ENCODE measurements around the gene WNK2. TPM values are rescaled to one million over a fixed set of nuclear protein-coding genes. Genes with fewer than 3 reads are reported as not detected.

Gene WNK2
- total RNA-seq, 1 experiment from 2014 or later: 69.4 TPM

DNA sequence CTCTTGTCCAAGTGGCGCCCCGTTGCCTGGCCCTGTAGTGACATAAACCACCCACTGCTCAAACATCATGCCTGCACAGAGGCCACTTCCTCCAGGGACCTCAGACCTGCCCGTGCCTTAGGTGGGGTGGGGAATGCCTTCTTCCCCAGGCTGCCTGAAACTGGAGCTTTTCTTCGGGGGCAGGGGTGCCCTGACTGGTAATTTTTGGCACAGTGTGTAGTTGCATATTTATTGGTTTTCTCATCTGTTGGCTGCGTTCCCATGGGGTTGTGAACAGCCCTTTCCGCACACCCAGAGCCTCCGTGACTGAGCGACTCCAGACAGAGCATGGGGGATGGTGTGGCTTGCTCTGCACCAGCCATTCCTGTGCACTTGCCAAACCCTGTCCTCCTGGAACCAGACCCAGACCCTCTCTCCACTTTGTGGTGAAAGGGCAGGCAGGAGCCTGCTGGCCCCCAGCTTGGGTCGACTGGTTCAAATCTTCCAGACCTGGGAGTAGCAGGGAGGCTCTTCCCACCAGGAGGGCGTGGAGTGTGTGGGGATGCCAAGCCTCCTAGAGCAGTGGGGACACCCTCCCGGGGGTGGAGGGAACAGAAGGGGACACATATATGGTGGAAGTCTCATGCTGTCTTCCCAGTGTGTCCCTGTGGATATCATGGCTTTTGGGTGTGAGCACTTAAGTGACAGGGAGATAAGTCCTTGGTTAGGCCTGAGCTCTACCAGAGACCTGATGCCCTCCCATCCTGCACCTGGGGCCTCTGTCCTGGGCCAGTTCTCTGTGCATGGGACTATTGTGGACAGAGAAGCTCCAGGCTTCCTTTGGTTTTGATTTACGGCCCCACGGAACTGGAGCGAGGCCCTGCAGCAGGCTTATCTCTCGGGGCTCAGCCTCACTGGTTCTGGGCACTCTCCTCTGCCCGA is 39.6 kb downstream of the WNK2 start:
- Histone ChIP-seq H2BK15ac (ENCODE audit: low read depth, low read length) (no peak overlapping the region), H3K14ac (ENCODE audit: insufficient read depth, low read length) (no peak overlapping the region; the same call in 1 of the 2 replicates), H4K91ac (ENCODE audit: insufficient read length, low read depth, low read length) (no peak overlapping the region), H4K20me1 (ENCODE audit: control insufficient read depth, insufficient read depth, insufficient read length) (no peaks in the 10 kb centered on the region), H3K79me1 (ENCODE audit: insufficient read depth, low read depth, low read length, poor library complexity, severe bottlenecking) (no peaks in the 10 kb centered on the region), H3K4ac (ENCODE audit: low read depth, low read length) (no peak overlapping the region), H3K4me2 (ENCODE audit: insufficient read depth, insufficient read length, low read length) (no peak overlapping the region), H3K23ac (ENCODE audit: insufficient read length, low read depth, low read length) (no peak overlapping the region), H3K9ac (ENCODE audit: extremely low read depth, insufficient read length, low read length) (no peak overlapping the region), H2AK5ac (ENCODE audit: insufficient read length, low read length) (no peak overlapping the region), H3K56ac (ENCODE audit: insufficient read length, low read depth, low read length) (no peak overlapping the region), H4K8ac (replicated peaks; ENCODE audit: insufficient read length, low read depth, low read length) (no peak overlapping the region), H3K27ac (ENCODE audit: insufficient read length, low read depth, low read length) (no peak overlapping the region), H3K18ac (ENCODE audit: insufficient read length, low read depth, low read length) (no peak overlapping the region), H3K9me3 (ENCODE audit: control insufficient read depth, low read depth, low read length) (no peaks in the 10 kb centered on the region), H4K5ac (ENCODE audit: insufficient read length, low read depth, low read length) (no peak overlapping the region), H3K79me2 (ENCODE audit: insufficient read depth, low read length) (no peaks in the 10 kb centered on the region), H2BK20ac (ENCODE audit: low read depth, low read length, poor library complexity, severe bottlenecking) (no peak overlapping the region), H2BK120ac (ENCODE audit: low read depth, low read length, poor library complexity, severe bottlenecking) (no peak overlapping the region), H3K23me2 (ENCODE audit: insufficient read length, low read depth, low read length, poor library complexity, severe bottlenecking) (no peaks in the 10 kb centered on the region), H3K4me1 (ENCODE audit: insufficient read depth, low read length) (peaks cover 3% of the 10 kb centered on the region; the same call in 1 of the 2 replicates), H3K27me3 (ENCODE audit: insufficient read depth, low read length) (no peaks in the 10 kb centered on the region), H2BK5ac (ENCODE audit: insufficient read length, low read length) (no peak overlapping the region), H2BK12ac (ENCODE audit: insufficient read length, low read depth, low read length) (no peak overlapping the region), H2AFZ (ENCODE audit: low read length) (no peak overlapping the region), H3T11ph (ENCODE audit: low read length) (no peak overlapping the region)
- WGBS (ENCODE audit: extremely low coverage, insufficient read length, low lambda C conversion rate): no CpG with 5 or more reads among the region's 16 CpGs
- Mint-ChIP-seq H3K36me3 (ENCODE audit: insufficient read depth in 1 of 3, low read depth in 3 of 3) (peaks cover 0 to 2% (median 0%) of the 10 kb centered on the region in 3 experiments; a peak in 1 of 7 replicates), H3K4me3 (no peak overlapping the region), H3K27me3 (ENCODE audit: low read depth) (no peaks in the 10 kb centered on the region), H3K27ac (peak overlapping the region in 2 of 3 experiments; percentile 47 to 70; a peak in 2 of 7 replicates), H3K4me1 (peaks cover 17 to 21% of the 10 kb centered on the region in 2 experiments), H3K9me3 (no peaks in the 10 kb centered on the region)
- no peak for DNase-seq
- TF ChIP-seq, protein P1, sequence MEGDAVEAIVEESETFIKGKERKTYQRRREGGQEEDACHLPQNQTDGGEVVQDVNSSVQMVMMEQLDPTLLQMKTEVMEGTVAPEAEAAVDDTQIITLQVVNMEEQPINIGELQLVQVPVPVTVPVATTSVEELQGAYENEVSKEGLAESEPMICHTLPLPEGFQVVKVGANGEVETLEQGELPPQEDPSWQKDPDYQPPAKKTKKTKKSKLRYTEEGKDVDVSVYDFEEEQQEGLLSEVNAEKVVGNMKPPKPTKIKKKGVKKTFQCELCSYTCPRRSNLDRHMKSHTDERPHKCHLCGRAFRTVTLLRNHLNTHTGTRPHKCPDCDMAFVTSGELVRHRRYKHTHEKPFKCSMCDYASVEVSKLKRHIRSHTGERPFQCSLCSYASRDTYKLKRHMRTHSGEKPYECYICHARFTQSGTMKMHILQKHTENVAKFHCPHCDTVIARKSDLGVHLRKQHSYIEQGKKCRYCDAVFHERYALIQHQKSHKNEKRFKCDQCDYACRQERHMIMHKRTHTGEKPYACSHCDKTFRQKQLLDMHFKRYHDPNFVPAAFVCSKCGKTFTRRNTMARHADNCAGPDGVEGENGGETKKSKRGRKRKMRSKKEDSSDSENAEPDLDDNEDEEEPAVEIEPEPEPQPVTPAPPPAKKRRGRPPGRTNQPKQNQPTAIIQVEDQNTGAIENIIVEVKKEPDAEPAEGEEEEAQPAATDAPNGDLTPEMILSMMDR (conservative IDR thresholded peaks at IDR 0.05): no peak

All from H9 (cell line).